Mucosa of gallbladder (tissue), 1 donor: Measurements from ENCODE around the gene PDXK. TPM values are rescaled to one million over a fixed set of nuclear protein-coding genes. Genes with fewer than 3 reads are reported as not detected.

Experiments used
- DNase-seq: peaks from one replicate; pipeline ENCODE4 v3.0.0-alpha.2; 2020; ENCODE audit warnings: low spot score
- total RNA-seq: library from RNA; stranded (reverse); gene quantifications from one replicate; pipeline ENCODE4 v1.2.1, GENCODE V29; 2021
- donor health status: DM: no; HTN: no; CAD: no.

PDXK gene
- total RNA-seq, 1 donor from 2014 or later = 188 TPM

GRCh38 chr21:43779660-43780059 is 60.7 kb downstream of the PDXK start:
- DNase-seq = no peak

GRCh38 chr21:43781846-43782245 is 62.9 kb downstream of the PDXK start:
- no peak for DNase-seq

- no peak for DNase-seq
These were observed 63.6 kb downstream of the PDXK start for GRCh38 chr21:43782431-43783097.

- no peak for DNase-seq
These were observed 64.3 kb downstream of the PDXK start for GRCh38 chr21:43783098-43783700.

GRCh38 chr21:43785134-43785533 is 66.2 kb downstream of the PDXK start:
- no peak for DNase-seq

GRCh38 chr21:43786300-43786806 is 67.4 kb downstream of the PDXK start:
- no peak for DNase-seq

GRCh38 chr21:43786807-43787440 is 68.0 kb downstream of the PDXK start:
- DNase-seq = no peak

GRCh38 chr21:43789276-43790009 is 70.5 kb downstream of the PDXK start, which contains the start of gene RRP1:
TSS of gene RRP1 (plus strand) at chr21:43789577. CDS start at chr21:43789630, 53 bp downstream.
- peak; percentile 93 for DNase-seq

GRCh38 chr21:43790010-43790524 is 71.1 kb downstream of the PDXK start:
- DNase-seq = no peak

GRCh38 chr21:43792406-43792805 is 73.5 kb downstream of the PDXK start:
- no peak for DNase-seq

- no peak for DNase-seq
These were observed 74.3 kb downstream of the PDXK start for GRCh38 chr21:43793243-43793642.

- DNase-seq = no peak
These were observed 75.4 kb downstream of the PDXK start for GRCh38 chr21:43794311-43794710.

GRCh38 chr21:43794857-43795256 is 75.9 kb downstream of the PDXK start:
- DNase-seq = no peak

- DNase-seq = no peak
These were observed 78.5 kb downstream of the PDXK start for GRCh38 chr21:43797415-43797814.

- DNase-seq = no peak
These were observed 79.2 kb downstream of the PDXK start for GRCh38 chr21:43797925-43798715.

- no peak for DNase-seq
These were observed 80.4 kb downstream of the PDXK start for GRCh38 chr21:43799301-43799840.

- no peak for DNase-seq
These were observed 81.2 kb downstream of the PDXK start for GRCh38 chr21:43800124-43800523.

GRCh38 chr21:43800566-43800965 is 81.6 kb downstream of the PDXK start:
- DNase-seq = no peak

- DNase-seq = no peak
These were observed 82.3 kb downstream of the PDXK start for GRCh38 chr21:43801006-43801783.

GRCh38 chr21:43802713-43803313 is 83.9 kb downstream of the PDXK start:
- no peak for DNase-seq
